Stomach smooth muscle (tissue), 2 donors: ENCODE results near the gene ANKFY1.
"Not testable (repeated sequence)": the region's sequence is repeated elsewhere in the genome, so short reads cannot be mapped to it uniquely, and the experiment has no call there.

Experiments used
- H3K27ac ChIP-seq: one replicate; pipeline ENCODE4 v1.7.0; 2013; ENCODE audit warnings: mild to moderate bottlenecking, low read length, inconsistent platforms
- H3K27me3 ChIP-seq, 2 donors: one replicate each; pipeline ENCODE4 v1.7.0; 2013; ENCODE audit warnings: low read length in 2 of 2; ENCODE audit not compliant: insufficient read depth in 2 of 2, control insufficient read depth in 1 of 2
- H3K36me3 ChIP-seq, 2 donors: one replicate each; pipeline ENCODE4 v1.7.0; 2013; ENCODE audit warnings: low read length in 2 of 2; ENCODE audit not compliant: control insufficient read depth in 2 of 2, insufficient read depth in 2 of 2
- H3K4me1 ChIP-seq: one replicate; pipeline ENCODE4 v1.7.0; 2013; ENCODE audit warnings: low read length; ENCODE audit not compliant: control insufficient read depth, insufficient read depth
- H3K4me3 ChIP-seq, 2 donors: one replicate each; pipeline ENCODE4 v1.7.0; 2013; ENCODE audit warnings: low read length in 2 of 2
- H3K9ac ChIP-seq, 2 donors: one replicate each; pipeline ENCODE4 v1.7.0; 2013; ENCODE audit warnings: low read length in 2 of 2, mild to moderate bottlenecking in 1 of 2
- H3K9me3 ChIP-seq, 2 donors: one replicate each; pipeline ENCODE4 v1.7.0; 2013; ENCODE audit warnings: low read length in 2 of 2; ENCODE audit not compliant: control insufficient read depth in 2 of 2
- donor health status: healthy.
- donor health status: Pancreatic carcinoma.

Gene ANKFY1

GRCh38 chr17:4198995-4199394 lies 64.8 kb downstream of the ANKFY1 start:
- peaks cover 15 to 20% of the 10 kb centered on the region in 2 donors for H3K36me3 ChIP-seq
- no peak overlapping the region for H3K27ac ChIP-seq

GRCh38 chr17:4195306-4195705 lies 68.5 kb downstream of the ANKFY1 start:
- Histone ChIP-seq H3K9ac (no peak overlapping the region), H3K36me3 (peaks cover 17 to 18% of the 10 kb centered on the region in 2 donors), H3K4me3 (no peak overlapping the region), H3K4me1 (no peaks in the 10 kb centered on the region), H3K27me3 (no peaks in the 10 kb centered on the region), H3K9me3 (no peaks in the 10 kb centered on the region), H3K27ac (no peak overlapping the region)

More at GRCh38 chr17:4198995-4199394, 64.8 kb downstream of the ANKFY1 start:
- Histone ChIP-seq H3K9ac (no peak overlapping the region), H3K4me3 (no peak overlapping the region), H3K27me3 (no peaks in the 10 kb centered on the region), H3K4me1 (peaks cover 3% of the 10 kb centered on the region), H3K9me3 (no peaks in the 10 kb centered on the region)

GRCh38 chr17:4194796-4195195 lies 69.0 kb downstream of the ANKFY1 start:
- no peaks in the 10 kb centered on the region for H3K27me3 ChIP-seq
- no peaks in the 10 kb centered on the region for H3K4me1 ChIP-seq
- no peak overlapping the region for H3K9ac ChIP-seq
- H3K9me3 ChIP-seq = no peaks in the 10 kb centered on the region
- H3K36me3 ChIP-seq = peaks cover 18 to 20% of the 10 kb centered on the region in 2 donors
- H3K4me3 ChIP-seq = no peak overlapping the region
- H3K27ac ChIP-seq = no peak overlapping the region

GRCh38 chr17:4190791-4191190 lies 73.0 kb downstream of the ANKFY1 start:
- H3K27me3 ChIP-seq, H3K4me3 ChIP-seq, H3K9ac ChIP-seq, H3K4me1 ChIP-seq, H3K9me3 ChIP-seq, H3K27ac ChIP-seq: not testable (repeated sequence)
- peaks cover 38 to 40% of the 10 kb centered on the region in 2 donors for H3K36me3 ChIP-seq

- Histone ChIP-seq H3K27ac (no peak overlapping the region), H3K9me3 (no peaks in the 10 kb centered on the region), H3K36me3 (peaks cover 37 to 38% of the 10 kb centered on the region in 2 donors), H3K27me3 (no peaks in the 10 kb centered on the region), H3K4me3 (no peak overlapping the region), H3K4me1 (no peaks in the 10 kb centered on the region), H3K9ac (no peak overlapping the region)
These were observed 74.5 kb downstream of the ANKFY1 start for GRCh38 chr17:4189280-4189679.

- Histone ChIP-seq H3K4me1 (no peaks in the 10 kb centered on the region), H3K27ac (no peak overlapping the region), H3K27me3 (no peaks in the 10 kb centered on the region), H3K36me3 (peaks cover 46 to 50% of the 10 kb centered on the region in 2 donors), H3K9ac (no peak overlapping the region), H3K4me3 (no peak overlapping the region), H3K9me3 (no peaks in the 10 kb centered on the region)
These were observed 75.7 kb downstream of the ANKFY1 start for GRCh38 chr17:4188076-4188475.

GRCh38 chr17:4187076-4187475 lies 76.7 kb downstream of the ANKFY1 start:
- Histone ChIP-seq H3K27ac (no peak overlapping the region), H3K9me3 (no peaks in the 10 kb centered on the region), H3K4me3 (no peak overlapping the region), H3K4me1 (no peaks in the 10 kb centered on the region), H3K36me3 (peaks cover 52 to 58% of the 10 kb centered on the region in 2 donors), H3K9ac (no peak overlapping the region), H3K27me3 (no peaks in the 10 kb centered on the region)

- no peaks in the 10 kb centered on the region for H3K27me3 ChIP-seq
- no peaks in the 10 kb centered on the region for H3K4me1 ChIP-seq
- no peaks in the 10 kb centered on the region for H3K9me3 ChIP-seq
- H3K27ac ChIP-seq = no peak overlapping the region
- no peak overlapping the region for H3K9ac ChIP-seq
- H3K4me3 ChIP-seq = no peak overlapping the region
- H3K36me3 ChIP-seq = peaks cover 58 to 65% of the 10 kb centered on the region in 2 donors
These were observed 77.4 kb downstream of the ANKFY1 start for GRCh38 chr17:4186357-4186881.

- Histone ChIP-seq H3K27ac (no peak overlapping the region), H3K9ac (no peak overlapping the region), H3K27me3 (no peaks in the 10 kb centered on the region), H3K36me3 (peaks cover 65 to 68% of the 10 kb centered on the region in 2 donors), H3K4me3 (no peak overlapping the region), H3K4me1 (no peaks in the 10 kb centered on the region), H3K9me3 (no peaks in the 10 kb centered on the region)
These were observed 78.1 kb downstream of the ANKFY1 start for GRCh38 chr17:4185656-4186055.

- no peak overlapping the region for H3K4me3 ChIP-seq
- H3K36me3 ChIP-seq = peaks cover 66 to 69% of the 10 kb centered on the region in 2 donors
- no peaks in the 10 kb centered on the region for H3K9me3 ChIP-seq
- no peaks in the 10 kb centered on the region for H3K4me1 ChIP-seq
- no peak overlapping the region for H3K9ac ChIP-seq
- H3K27me3 ChIP-seq = no peaks in the 10 kb centered on the region
- H3K27ac ChIP-seq = no peak overlapping the region
These were observed 79.0 kb downstream of the ANKFY1 start for GRCh38 chr17:4184811-4185210.

- H3K4me3 ChIP-seq = no peak overlapping the region
- H3K36me3 ChIP-seq = peaks cover 77 to 78% of the 10 kb centered on the region in 2 donors
- H3K9me3 ChIP-seq = no peaks in the 10 kb centered on the region
- H3K27ac ChIP-seq = no peak overlapping the region
- no peaks in the 10 kb centered on the region for H3K27me3 ChIP-seq
- H3K4me1 ChIP-seq = no peaks in the 10 kb centered on the region
- no peak overlapping the region for H3K9ac ChIP-seq
These were observed 81.7 kb downstream of the ANKFY1 start for GRCh38 chr17:4182043-4182442.
